B cell (primary cell): Measurements from ENCODE around the gene ARPC3.

Experiments used
- CTCF ChIP-seq: fragments of 200-600 bp; IDR thresholded peaks from one replicate; pipeline ENCODE4 v1.8.0; 2022; ENCODE audit warnings: antibody characterized with exemption, mild to moderate bottlenecking
- EZH2 ChIP-seq: IDR thresholded peaks from 2 replicates; pipeline ENCODE4 v1.6.1; 2012; ENCODE audit warnings: borderline replicate concordance, low read depth, mild to moderate bottlenecking, moderate library complexity, low read length; ENCODE audit not compliant: insufficient read depth, poor library complexity, severe bottlenecking

- TF ChIP-seq CTCF (no peak), EZH2 (no peak)
Observed at GRCh38 chr12:110426406-110426805, 23.7 kb downstream of the ARPC3 start.
